ENCODE measurements around the gene RAB7A. TPM values are rescaled to one million over a fixed set of nuclear protein-coding genes. Genes with fewer than 3 reads are reported as not detected.

The RAB7A gene
- total RNA-seq, 4 donors from 2014 or later = 81.0 to 116 (median 87.0) TPM

DNA sequence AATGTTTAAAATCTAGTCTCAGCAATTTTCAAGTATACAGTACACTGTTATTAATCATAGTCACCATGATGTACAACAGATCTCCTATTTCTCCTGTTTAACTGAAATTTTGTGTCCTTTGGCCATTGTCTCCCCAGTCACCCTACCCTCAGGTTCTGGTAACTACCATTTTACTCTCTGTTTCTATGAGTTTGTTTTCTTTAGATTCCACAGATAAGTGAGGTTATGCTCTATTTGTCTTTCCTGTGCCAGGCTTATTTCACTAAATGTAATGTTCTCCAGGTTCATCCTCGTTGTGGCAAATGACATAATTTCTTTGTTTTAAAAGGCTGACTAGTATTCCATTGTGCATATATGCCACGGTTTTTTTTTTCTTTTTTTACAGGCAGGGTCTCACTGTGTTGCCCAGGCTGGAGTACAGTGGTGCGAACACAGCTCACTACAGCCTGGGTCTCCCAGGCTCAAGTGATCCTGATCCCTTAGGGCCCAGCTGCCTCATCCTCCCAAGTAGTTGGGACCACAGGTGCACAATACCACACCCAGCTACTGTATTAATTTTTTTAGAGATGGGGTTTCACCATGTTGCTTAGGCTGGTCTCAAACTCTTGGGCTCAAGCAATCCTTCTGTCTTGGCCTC lies 50.0 kb downstream of the RAB7A start:
- Histone ChIP-seq H3K9me3 (no peaks in the 10 kb centered on the region), H3K4me3 (no peak overlapping the region), H3K36me3 (no peaks in the 10 kb centered on the region), H3K27me3 (no peaks in the 10 kb centered on the region), H3K27ac (replicated peaks in 1 of 4) (no peak overlapping the region), H3K4me1 (peaks cover 45 to 75% (median 71%) of the 10 kb centered on the region in 4 donors)
- no peak for DNase-seq (ENCODE audit: extremely low spot score)
- intact Hi-C loops (cut with DNase I) = no loop called here
- WGBS = 72% methylated on average over 3 of the region's 3 CpGs
- no peak for TF ChIP-seq EP300 (IDR thresholded peaks at IDR 0.05)
- TF ChIP-seq POLR2AphosphoS5 (IDR thresholded peaks at IDR 0.05) = no peak
- TF ChIP-seq, protein P1, sequence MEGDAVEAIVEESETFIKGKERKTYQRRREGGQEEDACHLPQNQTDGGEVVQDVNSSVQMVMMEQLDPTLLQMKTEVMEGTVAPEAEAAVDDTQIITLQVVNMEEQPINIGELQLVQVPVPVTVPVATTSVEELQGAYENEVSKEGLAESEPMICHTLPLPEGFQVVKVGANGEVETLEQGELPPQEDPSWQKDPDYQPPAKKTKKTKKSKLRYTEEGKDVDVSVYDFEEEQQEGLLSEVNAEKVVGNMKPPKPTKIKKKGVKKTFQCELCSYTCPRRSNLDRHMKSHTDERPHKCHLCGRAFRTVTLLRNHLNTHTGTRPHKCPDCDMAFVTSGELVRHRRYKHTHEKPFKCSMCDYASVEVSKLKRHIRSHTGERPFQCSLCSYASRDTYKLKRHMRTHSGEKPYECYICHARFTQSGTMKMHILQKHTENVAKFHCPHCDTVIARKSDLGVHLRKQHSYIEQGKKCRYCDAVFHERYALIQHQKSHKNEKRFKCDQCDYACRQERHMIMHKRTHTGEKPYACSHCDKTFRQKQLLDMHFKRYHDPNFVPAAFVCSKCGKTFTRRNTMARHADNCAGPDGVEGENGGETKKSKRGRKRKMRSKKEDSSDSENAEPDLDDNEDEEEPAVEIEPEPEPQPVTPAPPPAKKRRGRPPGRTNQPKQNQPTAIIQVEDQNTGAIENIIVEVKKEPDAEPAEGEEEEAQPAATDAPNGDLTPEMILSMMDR (IDR thresholded peaks at IDR 0.05) = no peak
- no peak for TF ChIP-seq POLR2A (IDR thresholded peaks at IDR 0.05; ENCODE audit: low read depth)

DNA sequence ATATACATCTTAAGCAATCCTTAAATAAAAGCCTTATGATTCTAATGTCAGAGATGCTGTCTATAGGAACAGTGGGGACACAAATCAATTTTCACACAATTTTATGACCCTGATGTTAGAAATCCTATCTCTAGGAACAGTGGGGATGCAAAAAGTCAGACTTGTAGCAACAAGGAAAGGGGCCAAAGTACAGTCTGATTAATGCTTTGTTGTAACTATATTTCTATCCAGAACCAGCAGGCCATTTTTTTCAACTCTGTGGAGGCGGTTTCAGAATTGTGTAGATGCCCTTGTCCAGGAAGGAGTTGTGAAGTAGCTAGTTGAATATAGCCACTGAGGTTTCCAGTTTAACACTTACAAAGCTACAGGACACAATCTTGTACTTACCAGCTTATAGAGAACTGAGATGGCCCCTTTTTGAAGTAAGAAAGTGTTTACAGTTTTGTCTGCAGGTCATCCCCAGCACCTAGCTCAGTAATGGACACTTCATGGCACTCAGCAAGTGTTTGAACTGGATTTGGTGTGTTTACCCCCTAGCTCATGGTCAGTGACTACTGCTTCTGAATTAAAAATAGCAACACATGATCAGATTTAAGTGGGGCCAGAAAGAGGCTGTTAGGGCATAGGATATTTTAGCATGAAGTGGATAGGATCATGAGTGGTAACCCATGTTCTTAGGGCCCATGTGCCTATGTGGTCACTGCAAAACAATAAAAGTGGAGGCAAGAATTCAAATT lies 54.3 kb downstream of the RAB7A start:
- Histone ChIP-seq H3K27me3 (no peaks in the 10 kb centered on the region), H3K4me1 (peaks cover 76 to 91% (median 86%) of the 10 kb centered on the region in 4 donors), H3K27ac (replicated peaks in 1 of 4) (no peak overlapping the region), H3K9me3 (no peaks in the 10 kb centered on the region), H3K36me3 (no peaks in the 10 kb centered on the region), H3K4me3 (no peak overlapping the region)
- DNase-seq (ENCODE audit: extremely low spot score) = no peak
- WGBS = 62% methylated on average over 1 of the region's 1 CpG
- intact Hi-C loops (cut with DNase I) = no loop called here
- TF ChIP-seq POLR2A (IDR thresholded peaks at IDR 0.05; ENCODE audit: low read depth) (no peak), POLR2AphosphoS5 (IDR thresholded peaks at IDR 0.05) (no peak), EP300 (IDR thresholded peaks at IDR 0.05) (no peak)
- TF ChIP-seq, protein P1 (IDR thresholded peaks at IDR 0.05) = no peak

DNA sequence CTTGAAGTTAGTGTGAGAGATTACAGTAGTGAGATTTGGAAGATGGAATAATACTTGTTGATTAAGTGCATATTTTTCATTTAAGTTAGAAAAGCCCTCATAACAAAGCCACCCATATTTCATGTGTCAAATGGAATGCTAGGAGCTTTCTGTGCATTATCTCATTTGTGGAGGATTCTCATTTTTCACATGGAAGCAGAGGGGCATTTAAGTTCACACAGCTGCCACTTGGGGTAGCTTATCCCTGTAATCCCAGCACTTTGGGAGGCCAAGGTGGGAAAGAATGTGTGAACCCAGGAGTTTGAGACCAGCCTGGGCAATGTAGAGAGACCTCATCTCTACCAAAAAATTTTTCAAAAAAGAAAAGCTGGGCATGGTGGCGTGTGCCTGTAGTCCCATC lies 55.2 kb downstream of the RAB7A start:
- WGBS = 100% methylated on average over 1 of the region's 1 CpG
- Histone ChIP-seq H3K27me3 (no peaks in the 10 kb centered on the region), H3K4me1 (peaks cover 77 to 93% (median 91%) of the 10 kb centered on the region in 4 donors), H3K9me3 (no peaks in the 10 kb centered on the region), H3K4me3 (no peak overlapping the region), H3K27ac (replicated peaks in 1 of 4) (no peak overlapping the region), H3K36me3 (no peaks in the 10 kb centered on the region)
- DNase-seq (ENCODE audit: extremely low spot score) = no peak
- TF ChIP-seq, protein P1 (IDR thresholded peaks at IDR 0.05) = no peak
- intact Hi-C loops (cut with DNase I) = no loop called here

DNA sequence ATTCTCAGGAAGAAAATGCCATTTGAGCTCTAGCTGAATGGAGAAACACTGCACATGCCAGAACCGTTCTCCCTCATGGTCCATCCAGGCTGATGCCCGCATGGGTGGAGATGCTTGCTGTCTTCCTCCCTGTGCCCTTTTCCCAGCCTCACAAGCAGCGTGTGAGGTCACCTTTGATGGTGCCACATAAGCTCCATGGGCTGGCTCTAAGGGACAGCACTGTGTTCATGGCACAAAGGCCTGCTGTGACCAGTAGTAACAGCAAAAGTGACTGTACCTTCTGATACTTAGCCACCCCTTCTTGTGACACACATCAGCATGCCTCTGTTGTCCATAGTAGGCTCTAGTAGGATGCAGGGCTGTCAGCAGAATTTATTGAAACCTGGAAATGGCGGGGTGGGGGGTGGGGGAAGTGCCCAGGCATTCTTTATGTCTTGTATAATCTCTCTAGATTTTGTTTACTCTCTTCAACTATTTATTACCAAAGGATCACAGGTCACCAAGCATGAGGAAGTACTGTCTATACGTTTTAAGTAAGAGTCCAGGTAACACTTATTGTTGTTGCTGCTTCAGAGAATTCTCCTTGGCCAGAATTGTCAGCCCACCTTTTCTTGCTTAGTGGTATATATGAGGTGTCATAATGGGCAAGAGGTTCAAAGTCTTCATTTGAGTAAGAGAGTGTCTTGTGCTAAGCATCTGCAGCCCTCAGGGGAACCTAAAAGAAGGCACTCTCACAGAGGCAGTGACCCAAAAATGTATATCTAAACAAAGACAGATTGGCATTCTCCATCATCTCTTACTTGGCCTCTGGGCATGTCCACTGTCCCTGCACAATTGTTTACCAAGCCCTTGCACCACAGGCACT lies 56.5 kb downstream of the RAB7A start:
- Histone ChIP-seq H3K4me3 (no peak overlapping the region), H3K27ac (replicated peaks in 1 of 4) (no peak overlapping the region), H3K9me3 (no peaks in the 10 kb centered on the region), H3K27me3 (no peaks in the 10 kb centered on the region), H3K4me1 (peaks cover 90 to 100% (median 100%) of the 10 kb centered on the region in 4 donors), H3K36me3 (no peaks in the 10 kb centered on the region)
- intact Hi-C loops (cut with DNase I) = no loop called here
- 92% methylated on average over 4 of the region's 5 CpGs for WGBS
- TF ChIP-seq POLR2AphosphoS5 (IDR thresholded peaks at IDR 0.05) = no peak
- DNase-seq (ENCODE audit: extremely low spot score) = no peak

DNA sequence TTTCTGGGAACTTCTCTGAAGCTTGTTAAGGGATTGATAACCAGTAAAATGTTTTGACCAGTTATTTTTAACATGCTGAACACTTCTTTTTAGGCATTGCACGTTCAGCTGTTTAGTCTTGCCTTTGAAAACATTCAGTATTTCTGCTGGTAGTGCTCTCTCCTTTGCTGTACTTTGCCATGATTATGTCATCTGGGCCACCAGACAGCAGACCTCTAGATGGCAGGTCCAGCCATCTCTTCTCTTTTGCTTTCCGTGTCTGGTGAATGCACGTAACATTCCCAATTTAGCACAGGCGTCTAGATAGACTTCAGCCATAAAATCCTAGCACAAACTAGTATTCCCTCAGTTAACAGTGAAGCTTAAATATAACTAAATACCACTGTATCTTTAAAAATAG lies 57.8 kb downstream of the RAB7A start:
- no peaks in the 10 kb centered on the region for H3K9me3 ChIP-seq
- intact Hi-C loops (cut with DNase I) = no loop called here
- no peak for DNase-seq (ENCODE audit: extremely low spot score)
- 50% methylated on average over 4 of the region's 4 CpGs for WGBS
- no peak overlapping the region for H3K27ac ChIP-seq (replicated peaks in 1 of 4)
- H3K4me3 ChIP-seq = no peak overlapping the region
- TF ChIP-seq, protein P1 (IDR thresholded peaks at IDR 0.05) = no peak
- TF ChIP-seq POLR2AphosphoS5 (IDR thresholded peaks at IDR 0.05) = no peak
- TF ChIP-seq EP300 (IDR thresholded peaks at IDR 0.05) = no peak
- no peak for TF ChIP-seq POLR2A (IDR thresholded peaks at IDR 0.05; ENCODE audit: low read depth)
- H3K4me1 ChIP-seq = peaks cover 81 to 100% (median 98%) of the 10 kb centered on the region in 4 donors
- H3K36me3 ChIP-seq = no peaks in the 10 kb centered on the region
- no peaks in the 10 kb centered on the region for H3K27me3 ChIP-seq
